NT2/D1 (cell line): ENCODE data around the gene MINAR1.

Source experiments
- DNase-seq: peaks from one replicate; pipeline ENCODE4 v3.0.0-alpha.2; 2011; ENCODE audit warnings: low read depth, low spot score
- H3K27me3 ChIP-seq: 2 replicates; pipeline ENCODE4 v1.6.0; 2011; ENCODE audit warnings: mild to moderate bottlenecking; ENCODE audit not compliant: insufficient read length, insufficient read depth
- H3K36me3 ChIP-seq: 2 replicates; pipeline ENCODE4 v1.6.1; 2011; ENCODE audit warnings: mild to moderate bottlenecking, low read length, mixed read lengths; ENCODE audit not compliant: insufficient read depth, insufficient read length
- H3K4me1 ChIP-seq: 2 replicates; pipeline ENCODE4 v1.5.1; 2011; ENCODE audit not compliant: insufficient read depth, insufficient read length
- H3K4me3 ChIP-seq: 2 replicates; pipeline ENCODE4 v1.5.1; 2011; ENCODE audit warnings: low read depth; ENCODE audit not compliant: insufficient read length
- H3K9ac ChIP-seq: 2 replicates; pipeline ENCODE4 v1.6.0; 2011; ENCODE audit warnings: low read depth; ENCODE audit not compliant: insufficient read length
- H3K9me3 ChIP-seq: 2 replicates; pipeline ENCODE4 v1.5.1; 2011; ENCODE audit warnings: mild to moderate bottlenecking, low read length; ENCODE audit not compliant: insufficient read depth
- SUZ12 ChIP-seq: IDR thresholded peaks from 2 replicates; pipeline ENCODE4 v1.6.1; 2011; ENCODE audit not compliant: insufficient read length, insufficient read depth; ENCODE audit errors: extremely low read depth
- YY1 ChIP-seq: IDR thresholded peaks from 2 replicates; pipeline ENCODE4 v1.6.1; 2011; ENCODE audit not compliant: insufficient read length, insufficient read depth
- ZNF274 ChIP-seq: IDR thresholded peaks from 2 replicates; pipeline ENCODE4 v1.6.1; 2011; ENCODE audit warnings: mild to moderate bottlenecking, low read depth, low read length

MINAR1 gene

DNA sequence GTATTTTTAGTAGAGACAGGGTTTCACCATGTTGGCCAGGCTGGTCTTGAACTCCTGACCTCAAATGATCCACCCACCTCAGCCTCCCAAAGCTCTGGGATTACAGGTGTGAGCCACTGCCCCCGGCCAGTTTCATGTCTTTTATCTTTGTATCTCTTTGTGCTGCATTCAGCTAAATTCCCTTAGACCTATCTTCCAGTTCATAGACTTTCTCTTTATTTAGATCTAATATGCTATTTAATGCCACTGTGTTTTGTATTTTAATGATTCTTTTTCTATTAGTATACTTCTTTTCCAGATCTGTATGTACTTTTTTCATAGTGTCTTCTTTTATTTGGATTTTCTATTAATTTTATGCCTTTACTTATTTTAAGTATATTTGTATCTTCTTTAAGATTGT lies 14.9 kb downstream of the MINAR1 start:
- no peaks in the 10 kb centered on the region for H3K36me3 ChIP-seq
- H3K27me3 ChIP-seq = no peaks in the 10 kb centered on the region
- DNase-seq = no peak
- H3K4me1 ChIP-seq = peaks cover 7% of the 10 kb centered on the region
- no peaks in the 10 kb centered on the region; the same call in 1 of the 2 replicates for H3K9me3 ChIP-seq
- no peak overlapping the region for H3K9ac ChIP-seq
- H3K4me3 ChIP-seq = no peak overlapping the region
- TF ChIP-seq SUZ12 (no peak), ZNF274 (no peak), YY1 (no peak)

DNA sequence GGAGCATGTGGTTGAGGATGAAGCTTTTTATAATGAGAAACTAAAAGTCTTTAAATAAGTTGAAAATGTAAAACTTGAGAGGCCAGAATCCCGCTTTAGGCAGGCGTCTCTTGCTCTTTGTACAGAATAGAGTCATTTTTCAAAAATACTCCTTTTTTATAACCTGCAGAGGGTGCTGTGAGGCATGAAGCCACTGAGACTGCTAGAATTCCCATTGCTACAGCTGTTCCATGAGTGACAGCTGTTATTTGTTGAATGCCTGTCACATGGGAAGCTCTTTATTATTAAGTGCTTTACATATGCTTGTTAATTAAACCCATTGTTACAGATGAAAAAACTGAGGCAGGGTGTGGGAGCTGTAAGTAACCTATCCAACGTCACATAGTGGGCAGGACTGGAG lies 18.5 kb downstream of the MINAR1 start:
- DNase-seq = no peak
- no peaks in the 10 kb centered on the region for H3K36me3 ChIP-seq
- no peaks in the 10 kb centered on the region for H3K27me3 ChIP-seq
- no peak overlapping the region for H3K4me3 ChIP-seq
- H3K4me1 ChIP-seq = peaks cover 7% of the 10 kb centered on the region
- no peak overlapping the region for H3K9ac ChIP-seq
- no peaks in the 10 kb centered on the region; the same call in 1 of the 2 replicates for H3K9me3 ChIP-seq
- no peak for TF ChIP-seq YY1
- TF ChIP-seq ZNF274 = no peak
- no peak for TF ChIP-seq SUZ12

DNA sequence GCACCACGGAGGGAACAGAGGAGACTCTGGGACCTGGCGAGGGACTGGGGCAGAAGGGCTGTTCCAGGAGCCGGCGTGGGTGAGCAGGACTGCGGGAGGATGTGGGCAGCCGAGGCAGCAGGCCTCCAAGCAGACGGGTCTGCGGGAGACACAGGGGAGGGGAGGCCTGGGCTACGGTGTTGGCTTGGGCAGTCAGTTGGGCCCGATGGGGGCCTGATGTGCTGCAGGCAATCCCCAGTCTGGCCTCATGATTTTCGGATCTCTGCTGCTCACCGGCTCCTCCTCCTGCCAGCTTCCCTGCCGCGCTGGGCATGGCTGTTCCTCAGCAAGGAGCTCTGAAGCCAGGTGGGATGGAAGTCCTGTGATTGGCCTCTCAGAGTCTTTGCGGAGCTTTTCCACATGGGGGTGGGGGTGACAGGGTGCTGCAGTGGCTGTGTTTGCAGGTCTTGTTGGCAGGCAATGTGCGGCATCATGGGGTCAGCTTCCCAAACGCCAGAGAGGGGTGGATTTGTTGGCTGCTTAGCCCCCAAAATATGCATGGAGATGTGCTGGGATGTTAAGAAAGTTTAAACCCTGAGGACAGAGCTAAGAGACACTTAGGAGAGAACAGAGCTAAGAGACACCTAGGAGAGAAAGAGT lies 19.3 kb downstream of the MINAR1 start:
- Histone ChIP-seq H3K4me3 (no peak overlapping the region), H3K9me3 (no peaks in the 10 kb centered on the region; the same call in 1 of the 2 replicates), H3K9ac (no peak overlapping the region), H3K27me3 (no peaks in the 10 kb centered on the region), H3K36me3 (no peaks in the 10 kb centered on the region), H3K4me1 (peaks cover 7% of the 10 kb centered on the region)
- TF ChIP-seq YY1 (no peak), ZNF274 (no peak), SUZ12 (no peak)
- no peak for DNase-seq

DNA sequence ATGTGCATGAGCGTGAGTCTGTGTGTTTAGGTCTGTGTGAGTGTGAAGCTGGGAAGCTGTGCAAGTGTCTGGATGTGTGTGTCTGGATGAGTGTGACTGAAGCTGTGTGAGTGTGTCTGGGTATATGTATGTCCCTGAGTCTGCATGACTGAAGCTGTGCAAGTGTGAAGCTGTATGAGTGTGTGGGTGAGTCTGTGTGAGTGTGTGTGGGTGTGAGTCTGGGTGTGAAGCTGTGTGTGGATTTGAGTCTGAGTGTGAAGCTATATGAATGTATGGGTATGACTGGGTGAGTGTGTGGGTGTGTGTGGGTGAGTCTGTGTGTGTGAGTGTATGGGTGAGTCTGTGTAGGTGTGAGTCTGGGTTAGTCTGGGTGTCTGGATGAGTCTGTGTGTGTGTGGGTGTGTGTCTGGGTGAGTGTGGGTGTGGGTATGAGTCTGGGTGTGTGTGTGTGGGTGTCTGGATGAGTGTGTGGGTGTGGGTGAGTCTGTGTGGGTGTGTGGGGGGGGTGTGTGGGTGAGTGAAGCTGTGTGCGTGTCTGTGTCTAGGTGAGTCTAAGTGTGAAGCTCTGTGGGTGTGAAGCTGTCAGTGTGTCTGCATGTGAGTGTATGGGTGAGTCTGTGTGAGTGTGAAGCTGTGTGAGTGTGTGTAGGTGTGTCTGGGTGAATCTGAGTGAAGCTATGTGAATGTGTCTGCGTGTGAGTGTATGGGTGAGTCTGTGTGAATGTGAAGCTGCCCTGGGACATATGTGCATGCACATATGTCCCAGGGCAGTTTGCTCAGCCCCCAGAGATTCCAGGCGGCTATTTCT lies 20.3 kb downstream of the MINAR1 start:
- TF ChIP-seq SUZ12 = no peak
- no peak for TF ChIP-seq ZNF274
- TF ChIP-seq YY1 = no peak
- DNase-seq = no peak
- Histone ChIP-seq H3K4me1 (peaks cover 7% of the 10 kb centered on the region), H3K4me3 (no peak overlapping the region), H3K9ac (no peak overlapping the region), H3K9me3 (no peaks in the 10 kb centered on the region), H3K36me3 (no peaks in the 10 kb centered on the region), H3K27me3 (no peaks in the 10 kb centered on the region)

DNA sequence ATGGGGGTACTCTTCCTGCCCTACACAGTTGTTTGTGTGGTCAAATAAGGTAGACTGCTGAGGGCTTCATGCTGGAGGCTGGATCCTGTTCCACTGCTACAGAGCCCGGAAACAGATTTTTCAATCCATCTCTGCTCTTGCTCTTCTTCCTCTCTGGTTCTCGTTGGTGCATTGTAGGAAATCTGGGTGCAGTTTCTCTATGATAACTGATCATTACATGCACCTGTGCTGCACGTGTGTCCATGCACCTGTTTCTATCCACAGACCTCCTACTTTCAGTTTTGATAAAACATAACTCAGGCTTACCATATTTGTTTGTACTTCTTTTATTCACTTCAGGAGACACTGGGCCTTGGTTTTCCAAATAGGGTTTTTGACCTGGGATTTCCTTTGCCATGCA lies 21.3 kb downstream of the MINAR1 start:
- H3K9me3 ChIP-seq = no peaks in the 10 kb centered on the region
- no peak for TF ChIP-seq SUZ12
- TF ChIP-seq YY1 = no peak
- TF ChIP-seq ZNF274 = no peak
- no peak for DNase-seq

DNA sequence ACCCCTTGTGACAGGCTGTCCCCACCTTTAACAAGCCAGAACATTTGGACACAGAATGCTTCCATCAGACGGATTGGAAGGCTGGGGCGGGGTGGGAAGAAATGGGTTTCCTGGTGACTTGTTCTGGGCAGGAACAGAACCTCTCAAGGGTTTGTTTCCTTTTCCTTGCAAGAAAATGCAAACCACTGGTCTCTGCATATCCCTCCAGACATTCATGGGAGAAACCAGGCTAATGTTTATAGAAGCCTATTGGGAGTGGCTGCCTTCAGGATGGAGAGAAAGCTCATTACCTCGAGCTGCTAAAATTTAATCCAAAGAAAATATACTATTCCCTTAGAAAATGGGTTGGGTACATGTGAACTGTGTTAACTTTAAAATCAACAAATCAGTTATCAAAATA lies 21.9 kb downstream of the MINAR1 start:
- Histone ChIP-seq H3K9ac (no peak overlapping the region), H3K27me3 (no peaks in the 10 kb centered on the region), H3K9me3 (no peaks in the 10 kb centered on the region), H3K4me3 (no peak overlapping the region), H3K4me1 (peaks cover 7% of the 10 kb centered on the region), H3K36me3 (no peaks in the 10 kb centered on the region)
- DNase-seq = no peak
- TF ChIP-seq YY1 = no peak
- TF ChIP-seq SUZ12 = no peak
- no peak for TF ChIP-seq ZNF274

More for the DNA sequence above, 21.3 kb downstream of the MINAR1 start:
- no peaks in the 10 kb centered on the region for H3K36me3 ChIP-seq
- H3K27me3 ChIP-seq = no peaks in the 10 kb centered on the region
- H3K4me1 ChIP-seq = peaks cover 7% of the 10 kb centered on the region
- no peak overlapping the region for H3K4me3 ChIP-seq
- no peak overlapping the region for H3K9ac ChIP-seq

DNA sequence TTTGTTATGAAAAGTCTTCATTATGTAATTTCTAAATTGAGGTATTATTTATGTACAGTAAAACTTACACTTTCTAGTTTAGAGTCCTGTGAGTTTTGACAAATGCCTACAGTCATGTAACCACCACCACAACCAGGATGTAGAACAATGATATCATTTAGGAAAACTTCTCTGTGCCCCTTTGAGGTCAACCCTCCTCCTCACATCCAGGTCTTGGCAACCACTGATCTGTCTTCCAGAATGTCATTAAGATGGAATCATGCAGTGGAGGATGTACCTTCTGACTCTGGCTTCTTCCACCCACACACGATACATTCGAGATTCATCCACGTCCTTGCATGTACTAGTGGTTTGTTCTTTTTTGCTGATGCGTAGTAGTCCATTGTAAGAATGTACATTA lies 23.2 kb downstream of the MINAR1 start:
- DNase-seq = no peak
- Histone ChIP-seq H3K27me3 (no peaks in the 10 kb centered on the region), H3K9ac (no peak overlapping the region), H3K4me1 (peaks cover 7% of the 10 kb centered on the region), H3K9me3 (no peaks in the 10 kb centered on the region), H3K4me3 (no peak overlapping the region), H3K36me3 (no peaks in the 10 kb centered on the region)
- TF ChIP-seq YY1 = no peak
- TF ChIP-seq SUZ12 = no peak
- no peak for TF ChIP-seq ZNF274

DNA sequence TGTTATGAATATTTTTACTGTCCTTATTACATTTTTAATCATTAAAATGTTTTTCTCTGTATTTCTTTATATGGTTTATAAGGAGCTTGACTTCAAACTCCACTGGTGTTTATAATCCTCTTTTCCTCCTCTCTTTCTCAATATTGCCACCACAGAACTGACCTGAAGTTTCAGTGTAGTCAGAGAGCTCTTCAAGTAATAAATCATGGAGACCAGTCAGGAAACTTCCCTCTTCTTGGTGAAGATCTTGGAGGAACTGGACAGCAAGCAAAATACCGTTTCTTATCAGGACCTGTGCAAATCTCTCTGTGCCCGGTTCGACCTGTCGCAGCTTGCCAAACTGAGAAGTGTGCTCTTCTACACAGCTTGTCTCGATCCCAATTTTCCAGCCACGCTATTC lies 23.8 kb downstream of the MINAR1 start:
- TF ChIP-seq SUZ12 (no peak), ZNF274 (no peak), YY1 (no peak)

More for the DNA sequence above, 23.8 kb downstream of the MINAR1 start:
- peaks cover 7% of the 10 kb centered on the region for H3K4me1 ChIP-seq
- H3K9ac ChIP-seq = no peak overlapping the region
- H3K4me3 ChIP-seq = no peak overlapping the region
- H3K27me3 ChIP-seq = no peaks in the 10 kb centered on the region
- no peaks in the 10 kb centered on the region for H3K36me3 ChIP-seq
- no peak for DNase-seq
- H3K9me3 ChIP-seq = no peaks in the 10 kb centered on the region
